IMR-90 (cell line): Measurements from ENCODE around the gene LDAH. TPM values are rescaled to one million over a fixed set of nuclear protein-coding genes. Genes with fewer than 3 reads are reported as not detected.

ENCODE experiments used
- ATAC-seq: fragments of 200-7000 bp; cut with Tn5 transposase; 2 replicates; pipeline ENCODE4 v1.9.1; 2020; ENCODE audit warnings: low read depth, mild to moderate bottlenecking, moderate library complexity
- BruUV-seq: library from RNA; stranded (reverse); fragments of 400-500 nt; replicated peaks from 2 replicates; lab custom pipeline; 2021; lab: Mats Ljungman, UMichigan
- CTCF ChIA-PET: fragments of 300-600 bp; formaldehyde crosslinking; extraction: SDS; loops from one replicate; lab custom pipeline; 2021; ENCODE audit warnings: antibody characterized with exemption; lab: Yijun Ruan, JAX
- POLR2A ChIA-PET: fragments of 300-600 bp; sonication (Branson Sonifier 250); formaldehyde crosslinking; loops from one replicate; lab custom pipeline; 2022; ENCODE audit warnings: antibody characterized with exemption; ENCODE audit not compliant: unreplicated experiment; lab: Charles Lee
- DNase-seq: peaks from one replicate; pipeline ENCODE4 v3.0.0; 2013
- H2AFZ ChIP-seq: replicated peaks from 2 replicates; pipeline ENCODE3; 2013; ENCODE audit warnings: low read length, mild to moderate bottlenecking; ENCODE audit not compliant: poor library complexity
- H2AK5ac ChIP-seq: 2 replicates; pipeline ENCODE4 v1.6.1; 2013; ENCODE audit warnings: low read depth, low read length, inconsistent platforms
- H2AK9ac ChIP-seq: replicated peaks from 2 replicates; pipeline ENCODE3; 2013; ENCODE audit warnings: mild to moderate bottlenecking, low read depth, low read length, moderate library complexity; ENCODE audit not compliant: poor library complexity
- H2BK120ac ChIP-seq: 2 replicates; pipeline ENCODE4 v1.6.1; 2013; ENCODE audit warnings: low read depth, low read length, inconsistent platforms
- H2BK15ac ChIP-seq: 3 replicates; pipeline ENCODE4 v1.6.1; 2013; ENCODE audit warnings: low read depth, low read length, inconsistent platforms
- H2BK20ac ChIP-seq: 2 replicates; pipeline ENCODE4 v1.6.1; 2013; ENCODE audit warnings: low read depth, mild to moderate bottlenecking, inconsistent platforms, low read length, moderate library complexity
- H2BK5ac ChIP-seq: 2 replicates; pipeline ENCODE4 v1.6.1; 2013; ENCODE audit warnings: mild to moderate bottlenecking, low read depth, low read length, inconsistent platforms; ENCODE audit not compliant: poor library complexity, severe bottlenecking
- H3K14ac ChIP-seq: replicated peaks from 2 replicates; pipeline ENCODE4 v1.6.1; 2013; ENCODE audit warnings: low read depth, low read length, inconsistent platforms
- H3K18ac ChIP-seq: 2 replicates; pipeline ENCODE4 v1.6.1; 2013; ENCODE audit warnings: low read depth, low read length, control low read depth
- H3K23ac ChIP-seq: 2 replicates; pipeline ENCODE4 v1.6.1; 2013; ENCODE audit warnings: low read depth, low read length, inconsistent platforms
- H3K27ac ChIP-seq: 2 replicates; pipeline ENCODE4 v1.5.1; 2013; ENCODE audit warnings: mild to moderate bottlenecking, control low read depth, low read length; ENCODE audit not compliant: insufficient read depth
- H3K27me3 ChIP-seq: 2 replicates; pipeline ENCODE4 v1.6.1; 2013; ENCODE audit warnings: low read length; ENCODE audit not compliant: control insufficient read depth, insufficient read depth
- H3K36me3 ChIP-seq: 2 replicates; pipeline ENCODE4 v1.6.1; 2013; ENCODE audit warnings: low read length, mixed read lengths; ENCODE audit not compliant: control insufficient read depth, insufficient read depth
- H3K4ac ChIP-seq: 2 replicates; pipeline ENCODE4 v1.6.1; 2013; ENCODE audit warnings: low read depth, low read length, inconsistent platforms
- H3K4me1 ChIP-seq: 2 replicates; pipeline ENCODE4 v1.6.1; 2013; ENCODE audit warnings: low read length, mixed read lengths; ENCODE audit not compliant: control insufficient read depth, insufficient read depth
- H3K4me2 ChIP-seq: 2 replicates; pipeline ENCODE4 v1.6.1; 2013; ENCODE audit warnings: low read depth, mild to moderate bottlenecking, control low read depth, low read length, moderate library complexity
- H3K4me3 ChIP-seq: 2 replicates; pipeline ENCODE4 v1.5.1; 2013; ENCODE audit warnings: low read depth, mild to moderate bottlenecking, control low read depth, low read length, moderate library complexity; ENCODE audit not compliant: insufficient read depth
- H3K56ac ChIP-seq: 2 replicates; pipeline ENCODE4 v1.6.1; 2013; ENCODE audit warnings: low read length, inconsistent platforms; ENCODE audit not compliant: insufficient read depth; ENCODE audit errors: extremely low read depth
- H3K79me1 ChIP-seq, 2 experiments: 2 replicates each; pipeline ENCODE4 v1.6.1; 2013; ENCODE audit warnings: low read length in 2 of 2, inconsistent platforms in 1 of 2, low read depth in 1 of 2
- H3K9ac ChIP-seq: 2 replicates; pipeline ENCODE4 v1.6.1; 2013; ENCODE audit warnings: low read depth, low read length, control low read depth
- H3K9me1 ChIP-seq: 2 replicates; pipeline ENCODE4 v1.6.1; 2013; ENCODE audit warnings: low read length, inconsistent platforms; ENCODE audit not compliant: insufficient read depth
- H3K9me3 ChIP-seq: 2 replicates; pipeline ENCODE4 v1.6.1; 2013; ENCODE audit warnings: low read length; ENCODE audit not compliant: control insufficient read depth, insufficient read depth
- H4K20me1 ChIP-seq: 2 replicates; pipeline ENCODE4 v1.6.1; 2013; ENCODE audit warnings: low read length, inconsistent platforms; ENCODE audit not compliant: insufficient read depth
- H4K5ac ChIP-seq: 2 replicates; pipeline ENCODE4 v1.6.1; 2013; ENCODE audit warnings: mild to moderate bottlenecking, low read depth, low read length, control low read depth
- H4K8ac ChIP-seq, 2 experiments: 2 replicates each; pipeline ENCODE4 v1.6.1; 2013; ENCODE audit warnings: low read depth in 2 of 2, low read length in 2 of 2, control low read depth in 1 of 2, inconsistent platforms in 1 of 2
- H4K91ac ChIP-seq: 2 replicates; pipeline ENCODE4 v1.6.1; 2013; ENCODE audit warnings: low read depth, low read length, inconsistent platforms; ENCODE audit not compliant: insufficient read depth
- CEBPB ChIP-seq: IDR thresholded peaks from 2 replicates; pipeline ENCODE4 v1.6.1; 2012; ENCODE audit warnings: low read depth, low read length, improper control_type of control experiment
- CTCF ChIP-seq: conservative IDR thresholded peaks from 2 replicates; pipeline ENCODE4 v1.5.1; 2012; ENCODE audit warnings: mild to moderate bottlenecking, low read depth, low read length, improper control_type of control experiment
- FOS ChIP-seq: fragments of 150-350 bp; IDR thresholded peaks from 2 replicates; pipeline ENCODE4 v1.6.1; 2016; ENCODE audit warnings: low read depth, low read length
- MAFK ChIP-seq: IDR thresholded peaks from 2 replicates; pipeline ENCODE4 v1.6.1; 2012; ENCODE audit warnings: low read depth, low read length, improper control_type of control experiment
- MAZ ChIP-seq: IDR thresholded peaks from 2 replicates; pipeline ENCODE4 v1.6.1; 2012; ENCODE audit warnings: low read depth, mild to moderate bottlenecking, low read length, improper control_type of control experiment, moderate library complexity, borderline replicate concordance
- RCOR1 ChIP-seq: IDR thresholded peaks from 2 replicates; pipeline ENCODE4 v1.6.1; 2012; ENCODE audit warnings: mild to moderate bottlenecking, low read length, improper control_type of control experiment; ENCODE audit not compliant: insufficient replicate concordance
- SMC3 ChIP-seq: fragments of 150-350 bp; IDR thresholded peaks from 2 replicates; pipeline ENCODE4 v1.6.1; 2016; ENCODE audit warnings: low read depth, mild to moderate bottlenecking, antibody characterized with exemption, low read length, moderate library complexity
- WGBS, 2 experiments: methylation state at CpG; one replicate each; pipeline versions ENCODE4 v1.1.5 to v1.1.7; 2013; ENCODE audit warnings: missing lambda C conversion rate in 2 of 2; ENCODE audit not compliant: insufficient read length in 1 of 2; ENCODE audit errors: extremely low coverage in 2 of 2; 5-methylcytosine and 5-hydroxymethylcytosine counted together
- dilution Hi-C: fragments of 300-500 bp; cut with HindIII; formaldehyde crosslinking; loops from one replicate; pipeline ENCODE4 v1.14.3; 2018; ENCODE audit warnings: low sequenced_read_pairs; ENCODE audit not compliant: unreplicated experiment
- in situ Hi-C: fragments of 300-500 bp; cut with MboI; formaldehyde crosslinking; loops from 3 replicates; pipeline ENCODE4 v1.14.3; 2019; ENCODE audit warnings: low sequenced_read_pairs, inconsistent platforms, mixed read lengths
- intact Hi-C: fragments of 100-400 bp; cut with micrococcal nuclease; formaldehyde crosslinking; loops from 2 replicates; pipeline ENCODE4 v1.10.0; 2022
- polyA plus RNA-seq, 3 experiments: library from polyadenylated mRNA; depleted of rRNA; stranded (reverse); fragments of >200 nt; gene quantifications; 2 replicates each; pipeline ENCODE4 v1.2.3, GENCODE V29; 2012; ENCODE audit warnings: low replicate concordance in 1 of 3
- total RNA-seq: library from RNA; depleted of rRNA; stranded (reverse); fragments of >200 nt; gene quantifications from 2 replicates; pipeline ENCODE4 v1.2.3, GENCODE V29; 2012

Gene LDAH
- total and polyA plus RNA-seq, 2 of the 4 experiments (the other 2 are of a cell fraction) = 12.1 to 31.7 TPM

- no peak overlapping the region for H3K18ac ChIP-seq
Observed at GRCh38 chr2:20668451-20668850, 154.4 kb downstream of the LDAH start.

More at GRCh38 chr2:20668451-20668850, 154.4 kb downstream of the LDAH start:
- Histone ChIP-seq H4K91ac (no peak overlapping the region), H3K23ac (no peak overlapping the region), H3K9me3 (peaks cover 12% of the 10 kb centered on the region; the same call in 1 of the 2 replicates), H4K20me1 (peaks cover 16% of the 10 kb centered on the region), H3K4me3 (no peak overlapping the region), H3K9me1 (no peaks in the 10 kb centered on the region), H2AK9ac (no peak overlapping the region), H4K5ac (no peak overlapping the region), H3K56ac (no peak overlapping the region; the same call in 1 of the 2 replicates), H3K9ac (no peak overlapping the region), H2BK15ac (no peak overlapping the region), H3K4me1 (peaks cover 3% of the 10 kb centered on the region; the same call in 1 of the 2 replicates), H2BK20ac (no peak overlapping the region), H3K27ac (no peak overlapping the region), H4K8ac (no peak overlapping the region), H3K27me3 (peaks cover 91% of the 10 kb centered on the region), H3K4ac (no peak overlapping the region), H3K79me1 (no peaks in the 10 kb centered on the region), H2BK120ac (no peak overlapping the region), H3K4me2 (no peak overlapping the region), H3K36me3 (no peaks in the 10 kb centered on the region), H2AK5ac (no peak overlapping the region), H2BK5ac (no peak overlapping the region), H2AFZ (no peak overlapping the region), H3K14ac (no peak overlapping the region)
- WGBS, 2 experiments = 94% methylated on average over 3 of the region's 6 CpGs; no CpG with 5 or more reads in 1 of the 2 experiments
- in situ Hi-C loops = loop anchor here (25.0 kb wide), 1 partner anchor 1094 kb away; no protein-coding TSS in a partner anchor
- dilution Hi-C loops = no loop called here
- POLR2A ChIA-PET = no interaction called here
- ATAC-seq (no peak), DNase-seq (no peak)
- CTCF ChIA-PET = interaction anchor here (0.7 kb wide), 1 partner anchor 194 kb away, joined by 3 read pairs; no protein-coding TSS in a partner anchor
- TF ChIP-seq MAFK (no peak), RCOR1 (no peak), FOS (no peak), SMC3 (no peak), CTCF (no peak), MAZ (no peak), CEBPB (no peak)
- intact Hi-C loops = no loop called here
- BruUV-seq = no TSS peak
